Heart right ventricle (tissue), 16 donors: Measurements from ENCODE around the gene TMEM198. TPM values are rescaled to one million over a fixed set of nuclear protein-coding genes. Genes with fewer than 3 reads are reported as not detected.

Source experiments
- ATAC-seq, 8 donors: fragments of 200-7000 bp; cut with Tn5 transposase; one replicate each; pipeline ENCODE4 v1.9.1; 2020; ENCODE audit warnings: mild to moderate bottlenecking in 8 of 8, moderate library complexity in 8 of 8, moderate number of reproducible peaks in 1 of 8
- DNase-seq, 2 donors: peaks; one replicate each; pipeline ENCODE4 v3.0.0-alpha.2; 2020
- H3K27ac ChIP-seq, 10 donors: fragments of 200-600 bp; sonication (generic) in 2 of 10; one replicate each; pipeline versions ENCODE4 v1.5.0 to v1.8.0; 2020 to 2022; ENCODE audit warnings: mild to moderate bottlenecking in 3 of 10
- H3K27me3 ChIP-seq, 7 donors: fragments of 200-600 bp; one replicate each; pipeline ENCODE4 v1.8.0; 2021 to 2022; ENCODE audit warnings: mild to moderate bottlenecking in 2 of 7
- H3K36me3 ChIP-seq, 9 donors: fragments of 200-600 bp; sonication (generic) in 1 of 9; one replicate each; pipeline versions ENCODE4 v1.5.0 to v1.8.0; 2020 to 2022; ENCODE audit warnings: mild to moderate bottlenecking in 2 of 9
- H3K4me1 ChIP-seq, 9 donors: fragments of 200-600 bp; sonication (generic) in 1 of 9; one replicate each; pipeline versions ENCODE4 v1.5.0 to v1.8.0; 2020 to 2022; ENCODE audit warnings: mild to moderate bottlenecking in 4 of 9
- H3K4me3 ChIP-seq, 10 donors: fragments of 200-600 bp; sonication (generic) in 2 of 10; one replicate each; pipeline versions ENCODE4 v1.5.0 to v1.8.0; 2020 to 2022; ENCODE audit warnings: mild to moderate bottlenecking in 7 of 10, moderate library complexity in 2 of 10
- H3K9me3 ChIP-seq, 11 donors: fragments of 200-600 bp in 10 of 11; sonication (generic) in 2 of 11; one replicate each; pipeline versions ENCODE4 v1.5.0 to v1.8.0; 2013 to 2022; ENCODE audit warnings: mild to moderate bottlenecking in 2 of 11, control low read depth in 1 of 11, moderate library complexity in 1 of 11
- WGBS, 2 donors: extraction: QIAGEN DNeasy Blood & Tissue Kit; methylation state at CpG; one replicate each; pipeline ENCODE4 v1.1.7; 2013; ENCODE audit warnings: inconsistent platforms in 1 of 2; 5-methylcytosine and 5-hydroxymethylcytosine counted together
- intact Hi-C, 10 donors: fragments of 100-400 bp; cut with DNase I; formaldehyde crosslinking; loops; one replicate each; pipeline versions ENCODE4 v1.11.1 to v1.14.2; 2022
- polyA plus RNA-seq, 2 donors: library from polyadenylated mRNA; stranded (reverse); fragments of 200-250 nt; gene quantifications; one replicate each; pipeline ENCODE4 v1.2.3, GENCODE V29; 2013
- total RNA-seq, 10 donors: library from RNA; stranded (reverse); fragmentation: NEBNext Ultra II Directional in 3 of 10; extraction: Animal tissue kit (Norgen Biotek cat#: 25700) in 3 of 10; gene quantifications; one replicate each; pipeline versions ENCODE4 v1.2.1 to v1.2.4, GENCODE V29; 2021 to 2023
- TF ChIP-seq, protein P1 (sequence below), 9 donors: fragments of 200-600 bp; sonication (generic) in 2 of 9; IDR thresholded peaks; one replicate each; pipeline versions ENCODE4 v1.5.0 to v1.8.0; 2021 to 2022; ENCODE audit warnings: antibody characterized with exemption in 9 of 9, mild to moderate bottlenecking in 5 of 9, moderate library complexity in 1 of 9
- donor health status: Arrhythmogenic right ventricular cardiomyopathy.
- donor health status: ischemic (EF 13 %, LVEDD 7.1; RV severe dilation, severe dysfunction).
- donor health status: healthy with polysubstance abuse.
- donor health status: DM: no; HTN: yes; CAD: no.
- donor health status: DM: no; HTN: no; CAD: no.
- donor health status: ischemic (EF 25% LVEDD 6.9; RV normal size, moderate dysfunction).
- donor health status: ischemic (EF 25% LVEDD 5.7; RV mildly dilated, moderate dysfunction).
- donor health status: healthy.
- donor health status: DM: yes; HTN: yes; CAD: no.
- donor health status: Ischemic cardiomyopathy.
- donor health status: ischemic (EF 35%, LVEDD 5.7; RV mildly dilated, moderate dysfunction).
- donor health status: nonischemic (EF 11% LVEDD 7.7; RV severe dilation, severe dysfunction).
- donor health status: DM: yes; HTN: yes; CAD: no.
- donor health status: PGD.
- donor health status: ischemic (EF 29% LVEDD 5.4; RV normal size, mild dysfunction).
- donor health status: nonischemic (EF 23%, LVEDD 6.1; RV moderate dilation, normal function).

Gene TMEM198
- total and polyA plus RNA-seq, 12 donors: 0.59 to 10.7 (median 1.9) TPM

DNA sequence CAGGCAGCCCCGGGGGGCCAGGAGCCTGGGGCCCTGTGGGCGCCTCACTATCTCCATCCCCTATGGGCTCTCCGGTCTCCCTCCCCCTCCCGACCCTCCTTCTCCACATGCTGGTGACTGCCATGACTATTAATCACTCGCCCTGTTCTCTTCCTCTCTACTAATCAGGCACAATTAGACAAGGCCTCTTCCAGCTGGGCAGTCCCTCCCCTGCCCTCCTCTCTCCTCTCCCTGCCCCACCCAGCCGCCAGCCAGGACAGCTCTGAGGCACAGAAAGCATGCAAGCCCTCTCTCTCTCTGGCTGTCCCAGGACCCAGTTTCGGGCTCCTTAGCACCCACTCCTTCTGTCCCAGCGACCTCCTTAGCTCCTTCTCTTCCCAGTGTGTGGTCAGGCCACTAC lies 23.7 kb upstream of the TMEM198 start:
- Histone ChIP-seq H3K27me3 (peaks cover 5 to 93% (median 39%) of the 10 kb centered on the region in 7 donors), H3K36me3 (no peaks in the 10 kb centered on the region), H3K27ac (peak overlapping the region in 3 of 10 donors; percentile 39 to 81 (median 77)), H3K4me3 (no peak overlapping the region), H3K4me1 (peaks cover 9 to 43% (median 25%) of the 10 kb centered on the region in 9 donors), H3K9me3 (no peaks in the 10 kb centered on the region)
- TF ChIP-seq, protein P1, sequence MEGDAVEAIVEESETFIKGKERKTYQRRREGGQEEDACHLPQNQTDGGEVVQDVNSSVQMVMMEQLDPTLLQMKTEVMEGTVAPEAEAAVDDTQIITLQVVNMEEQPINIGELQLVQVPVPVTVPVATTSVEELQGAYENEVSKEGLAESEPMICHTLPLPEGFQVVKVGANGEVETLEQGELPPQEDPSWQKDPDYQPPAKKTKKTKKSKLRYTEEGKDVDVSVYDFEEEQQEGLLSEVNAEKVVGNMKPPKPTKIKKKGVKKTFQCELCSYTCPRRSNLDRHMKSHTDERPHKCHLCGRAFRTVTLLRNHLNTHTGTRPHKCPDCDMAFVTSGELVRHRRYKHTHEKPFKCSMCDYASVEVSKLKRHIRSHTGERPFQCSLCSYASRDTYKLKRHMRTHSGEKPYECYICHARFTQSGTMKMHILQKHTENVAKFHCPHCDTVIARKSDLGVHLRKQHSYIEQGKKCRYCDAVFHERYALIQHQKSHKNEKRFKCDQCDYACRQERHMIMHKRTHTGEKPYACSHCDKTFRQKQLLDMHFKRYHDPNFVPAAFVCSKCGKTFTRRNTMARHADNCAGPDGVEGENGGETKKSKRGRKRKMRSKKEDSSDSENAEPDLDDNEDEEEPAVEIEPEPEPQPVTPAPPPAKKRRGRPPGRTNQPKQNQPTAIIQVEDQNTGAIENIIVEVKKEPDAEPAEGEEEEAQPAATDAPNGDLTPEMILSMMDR (IDR thresholded peaks at IDR 0.05): no peak
- DNase-seq: no peak
- WGBS, 2 donors: 64 to 80% methylated on average over 7 to 8 of the region's 8 CpGs
- intact Hi-C loops: loop anchor here in 2 of 10 donors (2.0 to 5.0 kb wide), 2 partner anchors 43 to 61 kb away; no protein-coding TSS in a partner anchor
- peak in 5 of 8 donors; percentile 13 to 61 (median 20) for ATAC-seq

DNA sequence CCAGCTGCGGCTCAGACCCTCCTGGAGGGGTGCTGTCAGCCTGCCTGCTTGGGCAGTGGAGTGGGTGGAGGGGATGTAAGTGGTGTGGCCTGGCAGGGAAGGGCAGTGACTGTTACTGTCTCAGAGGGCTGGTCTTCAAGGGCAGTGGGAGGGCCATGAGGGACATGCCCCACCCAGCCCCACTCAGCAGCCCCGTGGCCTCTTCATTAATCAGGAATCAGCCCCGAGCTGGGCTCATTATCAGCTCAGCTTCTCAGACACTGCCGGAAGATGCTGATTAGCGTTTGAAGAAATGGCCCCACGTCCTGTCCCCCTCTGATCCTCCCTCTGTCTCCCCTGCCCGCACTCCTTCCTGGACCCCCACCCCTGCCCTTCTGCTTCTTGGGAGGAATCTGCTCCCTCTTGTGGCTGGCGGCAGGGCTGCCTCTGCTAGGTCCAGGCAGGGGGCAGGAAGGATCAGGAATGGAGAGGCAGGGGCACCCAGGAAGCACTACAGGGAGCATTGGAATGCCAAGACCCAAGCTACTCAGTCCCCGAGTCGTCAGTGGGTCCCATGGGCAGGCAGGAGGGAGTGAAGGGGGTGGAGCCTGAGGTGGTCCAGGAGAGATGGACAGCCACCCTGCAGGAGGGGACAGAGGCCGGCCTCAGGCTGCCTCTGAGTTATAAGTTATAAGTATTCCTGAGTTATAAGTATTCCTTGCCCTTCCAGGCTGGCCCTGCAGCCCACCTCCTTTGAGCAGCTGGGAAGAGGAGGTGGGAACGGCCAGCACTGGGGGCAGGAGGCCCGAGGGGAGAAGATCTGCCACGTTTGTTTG lies 22.6 kb upstream of the TMEM198 start:
- Histone ChIP-seq H3K27me3 (peaks cover 5 to 92% (median 41%) of the 10 kb centered on the region in 7 donors), H3K9me3 (no peaks in the 10 kb centered on the region), H3K27ac (peak overlapping the region in 7 of 10 donors; percentile 35 to 81 (median 62)), H3K4me1 (peaks cover 14 to 52% (median 25%) of the 10 kb centered on the region in 9 donors), H3K4me3 (no peak overlapping the region), H3K36me3 (no peaks in the 10 kb centered on the region)
- WGBS, 2 donors: 15 to 18% methylated on average over 14 of the region's 14 CpGs
- intact Hi-C loops: loop anchor here in 2 of 10 donors (2.0 to 5.0 kb wide), 2 partner anchors 44 to 62 kb away; no protein-coding TSS in a partner anchor
- peak; percentile 58 to 79 (median 66) for ATAC-seq
- TF ChIP-seq, protein P1 (IDR thresholded peaks at IDR 0.05): peak; percentile 18 to 69 (median 54)
- peak in 1 of 2 donors; percentile 45 for DNase-seq

DNA sequence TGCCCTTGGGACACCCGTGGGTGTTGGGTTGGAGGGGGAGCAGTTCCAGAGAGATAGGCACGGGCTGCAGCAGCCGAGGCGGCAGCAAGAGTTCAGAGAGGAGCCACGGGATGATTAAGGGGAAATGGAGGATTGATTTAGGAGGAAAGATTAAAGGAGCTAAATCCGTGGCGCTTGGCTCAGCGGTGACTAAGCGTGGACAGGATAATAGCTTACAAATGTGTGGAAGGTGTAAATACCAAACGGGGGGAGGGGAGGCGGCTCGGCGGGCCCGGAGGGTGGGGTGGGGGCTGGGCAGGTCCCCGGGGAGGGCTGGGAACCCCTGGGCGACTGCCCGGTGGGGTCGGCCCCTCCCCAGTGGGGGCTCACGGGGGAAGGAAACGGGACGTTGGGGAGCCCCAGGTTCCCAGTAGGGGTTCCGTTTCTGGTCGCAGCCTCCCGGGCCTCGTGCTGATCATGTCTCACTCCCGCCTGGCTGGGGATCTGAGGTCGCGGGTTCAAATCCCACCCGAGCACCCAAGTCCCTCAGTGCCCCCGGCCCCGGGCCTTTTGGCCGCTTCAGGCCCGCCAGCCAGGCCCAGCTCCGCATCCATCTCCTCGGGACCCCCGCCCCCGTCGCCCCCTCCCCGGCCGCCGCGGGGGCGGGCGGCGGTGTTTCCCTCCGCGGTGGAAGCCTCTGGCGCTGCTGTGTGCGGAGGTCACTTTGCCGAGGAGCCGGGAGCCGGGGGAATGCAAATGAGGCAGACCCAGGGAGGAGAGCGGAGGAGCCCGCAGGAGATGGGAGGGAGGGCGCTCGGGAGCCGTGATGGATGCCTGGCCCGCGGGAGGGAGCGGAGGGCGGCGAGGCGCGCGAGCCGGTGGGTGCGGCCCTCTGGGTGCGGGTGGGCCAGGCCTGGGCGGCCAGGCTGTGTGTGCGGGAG lies 21.5 kb upstream of the TMEM198 start:
- no peaks in the 10 kb centered on the region for H3K9me3 ChIP-seq
- intact Hi-C loops: loop anchor here in 1 of 10 donors (5.0 kb wide), 1 partner anchor 45 kb away; no protein-coding TSS in a partner anchor
- peaks cover 5 to 94% (median 52%) of the 10 kb centered on the region in 7 donors for H3K27me3 ChIP-seq
- DNase-seq (no peak), ATAC-seq (peak in 6 of 8 donors; percentile 1 to 35 (median 18))
- TF ChIP-seq, protein P1 (IDR thresholded peaks at IDR 0.05): peak in 1 of 9 donors; percentile 18
- WGBS, 2 donors: 3 to 5% methylated on average over 58 to 70 of the region's 70 CpGs
- peak overlapping the region in 9 of 10 donors; percentile 7 to 42 (median 27) for H3K4me3 ChIP-seq
- H3K27ac ChIP-seq: peak overlapping the region in 7 of 10 donors; percentile 23 to 81 (median 62)
- no peaks in the 10 kb centered on the region for H3K36me3 ChIP-seq
- peaks cover 15 to 63% (median 30%) of the 10 kb centered on the region in 9 donors for H3K4me1 ChIP-seq
